ENCODE data around the gene STARD6.
"Not testable (repeated sequence)": the region's sequence is repeated elsewhere in the genome, so short reads cannot be mapped to it uniquely, and the experiment has no call there.

Gene STARD6

GRCh38 chr18:54335638-54336173 is 22.0 kb downstream of the STARD6 start:
- no peak overlapping the region for H3K4me3 ChIP-seq (ENCODE audit: low read length)
- no peaks in the 10 kb centered on the region for H3K36me3 ChIP-seq (ENCODE audit: insufficient read depth, low read depth, low read length)
- no peaks in the 10 kb centered on the region for H3K27me3 ChIP-seq (ENCODE audit: insufficient read depth, low read length)
- H3K9ac ChIP-seq (ENCODE audit: low read depth, low read length) = no peak overlapping the region
- no peaks in the 10 kb centered on the region for H3K4me1 ChIP-seq (ENCODE audit: insufficient read depth, low read length)
- no peak overlapping the region for H3K27ac ChIP-seq (ENCODE audit: low read length)
- H3K9me3 ChIP-seq (ENCODE audit: insufficient read depth, low read depth, low read length) = no peaks in the 10 kb centered on the region

DNA sequence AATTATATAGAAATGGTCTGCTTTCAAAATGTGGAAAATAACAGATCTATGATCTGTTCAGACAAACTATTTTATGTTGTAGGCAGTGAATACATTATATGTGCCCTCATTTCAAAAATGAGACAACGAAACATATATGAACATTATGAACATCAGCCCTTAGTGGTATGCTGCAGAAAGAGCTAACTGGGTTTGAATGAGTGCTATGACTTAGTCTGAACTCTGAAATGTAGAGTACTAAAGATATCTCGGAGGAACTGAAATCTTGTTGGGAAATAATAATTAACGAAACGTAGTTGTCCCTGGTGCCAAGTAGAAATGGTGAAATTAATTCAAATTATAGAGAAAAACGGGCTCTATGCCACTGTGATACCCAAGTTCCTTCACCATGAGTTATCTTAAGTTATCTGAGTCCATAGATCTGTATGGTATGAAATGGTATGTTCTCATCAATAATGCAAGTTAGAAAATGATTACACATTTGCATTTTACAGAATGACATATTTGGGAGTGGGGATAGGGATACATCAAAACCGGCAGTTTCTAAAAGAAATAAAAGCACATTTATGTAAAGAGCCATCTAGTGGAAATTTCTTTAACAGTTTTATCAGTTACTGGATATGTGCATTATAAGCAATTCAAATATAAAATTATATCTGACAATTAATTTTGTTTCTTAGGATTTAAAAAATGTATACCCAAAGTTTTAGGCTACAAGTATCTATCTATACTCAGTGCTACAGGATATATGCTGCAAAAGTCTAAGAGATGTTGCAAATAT is 26.7 kb downstream of the STARD6 start:
- no peaks in the 10 kb centered on the region for H3K27me3 ChIP-seq (ENCODE audit: insufficient read depth, low read length)
- no peak overlapping the region for H3K9ac ChIP-seq (ENCODE audit: low read depth, low read length)
- H3K9me3 ChIP-seq (ENCODE audit: insufficient read depth, low read depth, low read length) = no peaks in the 10 kb centered on the region
- no peaks in the 10 kb centered on the region for H3K36me3 ChIP-seq (ENCODE audit: insufficient read depth, low read depth, low read length)
- H3K27ac ChIP-seq (ENCODE audit: low read length) = no peak overlapping the region
- no peak overlapping the region for H3K4me3 ChIP-seq (ENCODE audit: low read length)
- H3K4me1 ChIP-seq (ENCODE audit: insufficient read depth, low read length) = no peaks in the 10 kb centered on the region

DNA sequence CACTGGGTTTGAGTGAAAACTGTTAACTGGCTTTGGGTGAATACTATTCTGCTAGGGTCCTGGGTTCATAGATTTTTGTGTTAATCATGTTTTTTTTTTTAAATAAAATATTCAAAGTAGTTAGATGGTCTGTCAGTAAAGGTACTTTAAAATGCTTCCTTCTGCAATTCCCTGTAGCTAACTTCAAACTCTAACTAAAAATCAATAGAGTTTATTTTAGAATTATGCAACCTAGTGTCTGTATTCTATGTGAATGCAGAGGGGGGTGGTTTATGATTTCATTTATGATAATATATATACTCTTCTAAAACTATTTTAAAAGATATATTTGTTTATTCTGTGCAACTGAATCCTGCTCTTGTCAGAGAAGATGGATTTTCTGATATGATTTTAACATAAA is 27.9 kb downstream of the STARD6 start:
- no peaks in the 10 kb centered on the region for H3K36me3 ChIP-seq (ENCODE audit: insufficient read depth, low read depth, low read length)
- H3K27me3 ChIP-seq (ENCODE audit: insufficient read depth, low read length) = no peaks in the 10 kb centered on the region

GRCh38 chr18:54327818-54328217 is 29.8 kb downstream of the STARD6 start:
- H3K9me3 ChIP-seq (ENCODE audit: insufficient read depth, low read depth, low read length) = no peaks in the 10 kb centered on the region
- no peaks in the 10 kb centered on the region for H3K27me3 ChIP-seq (ENCODE audit: insufficient read depth, low read length)
- no peak overlapping the region for H3K27ac ChIP-seq (ENCODE audit: low read length)
- no peak overlapping the region for H3K4me3 ChIP-seq (ENCODE audit: low read length)
- no peak overlapping the region for H3K9ac ChIP-seq (ENCODE audit: low read depth, low read length)
- no peaks in the 10 kb centered on the region for H3K36me3 ChIP-seq (ENCODE audit: insufficient read depth, low read depth, low read length)
- no peaks in the 10 kb centered on the region for H3K4me1 ChIP-seq (ENCODE audit: insufficient read depth, low read length)

More for the DNA sequence above, 27.9 kb downstream of the STARD6 start:
- H3K27ac ChIP-seq (ENCODE audit: low read length) = no peak overlapping the region
- no peaks in the 10 kb centered on the region for H3K9me3 ChIP-seq (ENCODE audit: insufficient read depth, low read depth, low read length)
- H3K4me3 ChIP-seq (ENCODE audit: low read length) = no peak overlapping the region
- no peaks in the 10 kb centered on the region for H3K4me1 ChIP-seq (ENCODE audit: insufficient read depth, low read length)
- H3K9ac ChIP-seq (ENCODE audit: low read depth, low read length) = no peak overlapping the region

DNA sequence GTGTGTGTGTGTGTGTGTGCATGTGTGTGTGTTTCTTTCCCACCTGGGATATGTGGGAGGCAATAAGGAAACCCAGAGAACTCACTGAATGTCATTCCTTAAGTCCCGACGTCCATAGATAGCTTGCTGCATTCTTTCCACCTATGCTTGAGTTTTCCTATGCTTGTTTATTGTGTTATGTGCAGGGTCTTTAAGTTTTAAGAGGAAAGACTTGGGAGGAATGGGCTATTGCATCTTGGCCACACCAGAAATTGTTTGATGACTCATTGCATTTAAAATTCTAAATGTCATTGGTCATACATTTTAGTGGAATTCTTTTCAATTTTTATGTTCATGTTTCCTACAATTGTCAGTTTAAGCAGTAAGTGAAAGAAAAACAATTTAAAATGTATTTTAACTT is 33.7 kb downstream of the STARD6 start:
- Histone ChIP-seq H3K4me1 (ENCODE audit: insufficient read depth, low read length) (peaks cover 11% of the 10 kb centered on the region; the same call in 1 of the 2 replicates), H3K27me3 (ENCODE audit: insufficient read depth, low read length) (no peaks in the 10 kb centered on the region), H3K9me3 (ENCODE audit: insufficient read depth, low read depth, low read length) (no peaks in the 10 kb centered on the region), H3K9ac (ENCODE audit: low read depth, low read length) (no peak overlapping the region), H3K36me3 (ENCODE audit: insufficient read depth, low read depth, low read length) (no peaks in the 10 kb centered on the region), H3K27ac (ENCODE audit: low read length) (no peak overlapping the region), H3K4me3 (ENCODE audit: low read length) (no peak overlapping the region)

DNA sequence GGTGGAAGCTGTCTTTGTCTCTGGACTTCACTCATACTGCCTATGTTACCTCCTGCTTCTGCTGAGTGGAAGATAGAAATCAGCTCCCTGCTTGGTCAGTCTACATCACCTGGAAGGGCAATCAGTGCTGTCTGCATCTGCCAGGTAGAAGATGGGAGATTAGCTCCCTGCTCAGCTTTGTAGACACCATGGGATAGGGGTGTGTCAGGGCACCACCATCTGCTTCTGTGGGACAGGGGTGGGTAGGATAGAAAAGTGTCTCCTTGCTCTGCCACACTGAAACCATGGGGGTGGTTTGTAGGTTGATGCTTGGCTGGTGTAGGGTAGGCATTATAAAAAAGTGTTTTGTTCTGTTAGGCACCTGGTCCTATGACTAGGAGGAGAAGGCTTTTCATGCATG is 34.1 kb downstream of the STARD6 start:
- no peak overlapping the region for H3K4me3 ChIP-seq (ENCODE audit: low read length)
- no peaks in the 10 kb centered on the region for H3K9me3 ChIP-seq (ENCODE audit: insufficient read depth, low read depth, low read length)
- H3K27me3 ChIP-seq (ENCODE audit: insufficient read depth, low read length) = no peaks in the 10 kb centered on the region
- H3K27ac ChIP-seq (ENCODE audit: low read length) = no peak overlapping the region
- H3K36me3 ChIP-seq (ENCODE audit: insufficient read depth, low read depth, low read length) = no peaks in the 10 kb centered on the region
- no peak overlapping the region for H3K9ac ChIP-seq (ENCODE audit: low read depth, low read length)
- H3K4me1 ChIP-seq (ENCODE audit: insufficient read depth, low read length) = peaks cover 11% of the 10 kb centered on the region; the same call in 1 of the 2 replicates

DNA sequence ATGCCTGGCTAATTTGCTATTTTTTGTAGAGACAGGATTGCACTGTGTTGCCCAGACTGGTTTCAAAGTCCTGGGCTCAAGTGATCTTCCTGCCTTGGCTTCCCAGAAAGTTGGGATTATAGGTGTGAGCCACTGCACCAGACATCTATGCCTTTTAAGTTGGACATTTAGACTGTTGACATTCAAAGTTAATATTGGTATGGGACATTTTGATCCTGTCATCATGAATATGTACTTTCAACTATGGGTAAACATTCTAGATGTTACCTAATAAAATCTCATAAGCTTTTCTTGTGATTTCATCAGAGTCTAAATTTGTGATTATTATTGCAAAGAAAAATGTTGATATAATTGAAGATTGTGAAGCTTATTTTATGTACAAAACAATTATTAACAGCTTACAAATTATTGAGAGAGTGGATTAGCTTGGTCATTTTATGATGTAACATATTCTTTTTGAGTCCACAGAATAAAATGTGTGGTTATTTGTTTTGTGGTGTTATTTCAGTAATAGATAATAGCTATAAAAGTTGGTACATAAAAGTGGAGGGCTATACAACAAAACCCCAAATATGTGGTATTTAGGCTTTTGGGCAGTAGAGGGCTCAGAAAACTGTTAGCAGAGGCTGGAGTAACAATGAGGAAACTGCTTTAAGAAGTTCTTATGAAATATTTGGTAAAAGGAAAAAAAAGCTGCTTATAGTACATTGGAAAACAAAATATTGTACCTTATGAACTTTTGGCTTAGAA is 41.4 kb downstream of the STARD6 start:
- H3K36me3 ChIP-seq (ENCODE audit: insufficient read depth, low read depth, low read length) = no peaks in the 10 kb centered on the region
- H3K4me3 ChIP-seq (ENCODE audit: low read length) = no peak overlapping the region
- no peak overlapping the region for H3K9ac ChIP-seq (ENCODE audit: low read depth, low read length)
- H3K9me3 ChIP-seq (ENCODE audit: insufficient read depth, low read depth, low read length) = no peaks in the 10 kb centered on the region
- no peak overlapping the region for H3K27ac ChIP-seq (ENCODE audit: low read length)
- no peaks in the 10 kb centered on the region for H3K27me3 ChIP-seq (ENCODE audit: insufficient read depth, low read length)
- peaks cover 11% of the 10 kb centered on the region; the same call in 1 of the 2 replicates for H3K4me1 ChIP-seq (ENCODE audit: insufficient read depth, low read length)

GRCh38 chr18:54309564-54309963 is 48.1 kb downstream of the STARD6 start:
- H3K4me3 ChIP-seq (ENCODE audit: low read length); H3K36me3 ChIP-seq (ENCODE audit: insufficient read depth, low read depth, low read length); H3K9ac ChIP-seq (ENCODE audit: low read depth, low read length); H3K27ac ChIP-seq (ENCODE audit: low read length); H3K4me1 ChIP-seq (ENCODE audit: insufficient read depth, low read length); H3K9me3 ChIP-seq (ENCODE audit: insufficient read depth, low read depth, low read length); H3K27me3 ChIP-seq (ENCODE audit: insufficient read depth, low read length): not testable (repeated sequence)

DNA sequence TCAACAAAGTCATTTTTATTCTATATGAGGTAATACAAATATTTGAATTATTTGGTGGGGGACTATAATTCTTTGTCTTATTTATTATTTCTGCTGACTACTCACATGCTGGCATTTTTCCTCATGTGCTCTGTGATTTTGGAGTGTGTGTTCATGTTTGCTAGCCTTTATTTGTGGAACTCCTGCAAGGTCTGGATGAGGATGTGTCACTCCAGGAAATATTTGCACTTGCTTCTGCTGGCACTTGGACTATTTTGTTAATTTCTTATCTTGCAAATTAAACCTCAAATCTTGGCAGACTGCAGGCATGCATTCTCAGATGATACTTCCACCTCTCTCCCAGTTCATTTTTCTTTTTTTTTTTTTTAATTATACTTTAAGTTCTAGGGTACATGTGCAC is 54.2 kb downstream of the STARD6 start:
- Histone ChIP-seq H3K36me3 (ENCODE audit: insufficient read depth, low read depth, low read length) (no peaks in the 10 kb centered on the region), H3K27ac (ENCODE audit: low read length) (no peak overlapping the region), H3K9me3 (ENCODE audit: insufficient read depth, low read depth, low read length) (peaks cover 17% of the 10 kb centered on the region), H3K27me3 (ENCODE audit: insufficient read depth, low read length) (no peaks in the 10 kb centered on the region), H3K4me1 (ENCODE audit: insufficient read depth, low read length) (no peaks in the 10 kb centered on the region), H3K9ac (ENCODE audit: low read depth, low read length) (no peak overlapping the region), H3K4me3 (ENCODE audit: low read length) (no peak overlapping the region)

DNA sequence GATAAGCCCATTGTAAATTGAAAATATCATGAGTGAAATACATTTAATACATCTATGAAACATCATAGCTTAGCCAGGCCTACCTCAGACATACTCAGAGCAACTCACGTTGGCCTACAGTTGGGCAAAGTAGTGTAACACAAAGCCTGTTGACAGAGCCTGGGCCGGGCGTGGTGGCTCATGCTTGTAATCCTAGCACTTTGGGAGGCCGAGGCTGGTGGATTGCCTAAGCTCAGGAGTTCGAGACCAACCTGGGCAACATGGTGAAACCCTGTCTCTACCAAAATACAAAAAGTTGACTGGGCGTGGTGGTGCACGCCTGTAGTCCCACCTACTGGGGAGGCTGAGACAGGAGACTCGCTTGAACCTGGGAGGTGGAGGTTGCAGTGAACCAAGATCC is 58.7 kb downstream of the STARD6 start:
- H3K9me3 ChIP-seq (ENCODE audit: insufficient read depth, low read depth, low read length) = peaks cover 17% of the 10 kb centered on the region
- H3K4me1 ChIP-seq (ENCODE audit: insufficient read depth, low read length); H3K4me3 ChIP-seq (ENCODE audit: low read length); H3K27me3 ChIP-seq (ENCODE audit: insufficient read depth, low read length); H3K27ac ChIP-seq (ENCODE audit: low read length); H3K9ac ChIP-seq (ENCODE audit: low read depth, low read length): not testable (repeated sequence)
- H3K36me3 ChIP-seq (ENCODE audit: insufficient read depth, low read depth, low read length) = peaks cover 17% of the 10 kb centered on the region

GRCh38 chr18:54296062-54296461 is 61.6 kb downstream of the STARD6 start:
- Histone ChIP-seq H3K9ac (ENCODE audit: low read depth, low read length) (no peak overlapping the region), H3K4me3 (ENCODE audit: low read length) (no peak overlapping the region), H3K4me1 (ENCODE audit: insufficient read depth, low read length) (no peaks in the 10 kb centered on the region), H3K27me3 (ENCODE audit: insufficient read depth, low read length) (no peaks in the 10 kb centered on the region), H3K27ac (ENCODE audit: low read length) (no peak overlapping the region), H3K36me3 (ENCODE audit: insufficient read depth, low read depth, low read length) (peaks cover 34% of the 10 kb centered on the region), H3K9me3 (ENCODE audit: insufficient read depth, low read depth, low read length) (peaks cover 17% of the 10 kb centered on the region)

DNA sequence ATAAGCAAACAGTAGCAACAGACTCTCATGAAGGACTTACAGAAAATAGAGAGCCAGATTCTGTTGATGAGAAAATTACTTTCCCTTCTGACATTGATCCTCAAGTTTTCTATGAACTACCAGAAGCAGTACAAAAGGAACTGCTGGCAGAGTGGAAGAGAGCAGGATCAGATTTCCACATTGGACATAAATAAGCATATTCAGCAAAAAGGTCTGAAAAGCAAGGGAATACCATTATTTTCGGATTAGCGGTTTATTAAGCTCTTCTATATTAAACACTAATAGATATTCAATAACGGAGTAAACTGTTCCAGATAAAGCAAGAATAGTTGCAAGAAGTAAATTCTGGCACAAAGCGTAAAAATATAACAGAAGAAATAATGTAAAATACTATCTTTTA is 63.4 kb downstream of the STARD6 start:
- Histone ChIP-seq H3K27ac (ENCODE audit: low read length) (no peak overlapping the region), H3K4me1 (ENCODE audit: insufficient read depth, low read length) (no peaks in the 10 kb centered on the region), H3K9me3 (ENCODE audit: insufficient read depth, low read depth, low read length) (peaks cover 7% of the 10 kb centered on the region; the same call in 1 of the 2 replicates), H3K4me3 (ENCODE audit: low read length) (no peak overlapping the region), H3K27me3 (ENCODE audit: insufficient read depth, low read length) (no peaks in the 10 kb centered on the region), H3K36me3 (ENCODE audit: insufficient read depth, low read depth, low read length) (peaks cover 40% of the 10 kb centered on the region), H3K9ac (ENCODE audit: low read depth, low read length) (no peak overlapping the region)

Data from iPS-20b (cell line).